ENCODE measurements around the gene INSR.
"Not testable (repeated sequence)": the region's sequence is repeated elsewhere in the genome, so short reads cannot be mapped to it uniquely, and the experiment has no call there.

Gene INSR

DNA sequence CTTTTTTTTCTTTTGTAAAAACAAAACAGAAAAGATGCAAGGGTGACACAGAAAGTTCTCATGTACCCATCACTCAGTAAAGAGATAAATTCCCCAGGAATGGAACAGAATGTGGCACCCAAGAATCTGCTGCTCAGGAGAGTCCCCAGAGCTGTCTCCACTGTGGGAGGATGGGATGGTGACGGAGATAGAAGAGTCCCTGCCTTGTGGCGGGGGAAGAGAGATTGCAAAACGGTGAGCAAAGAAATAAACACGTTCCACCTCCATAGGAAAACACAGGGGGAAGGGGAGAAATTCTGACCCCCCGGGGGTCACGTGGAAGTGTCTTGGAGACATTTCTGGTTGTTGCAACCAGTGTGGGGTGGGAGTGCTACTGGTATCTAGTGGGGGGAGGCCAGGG, 76.4 kb downstream of the INSR start:
- no peak for DNase-seq

DNA sequence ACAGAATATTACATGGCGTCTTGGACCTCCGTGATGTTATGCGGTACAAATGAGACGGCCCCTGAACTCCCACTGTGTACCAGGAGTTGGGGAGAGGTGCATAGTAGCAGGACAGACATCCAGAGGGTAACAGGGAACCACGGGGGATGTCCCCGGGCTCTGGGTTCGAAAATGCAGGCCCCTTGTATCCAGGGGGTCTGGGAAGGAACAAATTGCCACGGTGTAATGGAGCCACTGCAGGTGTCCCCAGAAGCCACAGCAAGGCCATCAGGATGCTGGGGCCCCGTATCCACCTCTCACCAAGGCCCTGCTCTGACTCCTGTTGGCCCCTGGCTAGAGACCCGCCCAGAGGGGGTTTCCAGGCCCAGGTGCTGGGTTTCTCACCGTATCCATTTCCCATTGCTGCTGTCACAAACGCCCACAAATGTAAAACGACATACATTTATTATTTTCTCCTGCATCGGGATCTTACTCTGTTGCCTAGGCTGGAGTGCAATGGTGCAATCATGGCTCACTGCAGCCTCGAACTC, 77.8 kb downstream of the INSR start:
- DNase-seq: peak; percentile 43 to 52

GRCh38 chr19:7215176-7215575, 79.0 kb downstream of the INSR start:
- DNase-seq: no peak

DNA sequence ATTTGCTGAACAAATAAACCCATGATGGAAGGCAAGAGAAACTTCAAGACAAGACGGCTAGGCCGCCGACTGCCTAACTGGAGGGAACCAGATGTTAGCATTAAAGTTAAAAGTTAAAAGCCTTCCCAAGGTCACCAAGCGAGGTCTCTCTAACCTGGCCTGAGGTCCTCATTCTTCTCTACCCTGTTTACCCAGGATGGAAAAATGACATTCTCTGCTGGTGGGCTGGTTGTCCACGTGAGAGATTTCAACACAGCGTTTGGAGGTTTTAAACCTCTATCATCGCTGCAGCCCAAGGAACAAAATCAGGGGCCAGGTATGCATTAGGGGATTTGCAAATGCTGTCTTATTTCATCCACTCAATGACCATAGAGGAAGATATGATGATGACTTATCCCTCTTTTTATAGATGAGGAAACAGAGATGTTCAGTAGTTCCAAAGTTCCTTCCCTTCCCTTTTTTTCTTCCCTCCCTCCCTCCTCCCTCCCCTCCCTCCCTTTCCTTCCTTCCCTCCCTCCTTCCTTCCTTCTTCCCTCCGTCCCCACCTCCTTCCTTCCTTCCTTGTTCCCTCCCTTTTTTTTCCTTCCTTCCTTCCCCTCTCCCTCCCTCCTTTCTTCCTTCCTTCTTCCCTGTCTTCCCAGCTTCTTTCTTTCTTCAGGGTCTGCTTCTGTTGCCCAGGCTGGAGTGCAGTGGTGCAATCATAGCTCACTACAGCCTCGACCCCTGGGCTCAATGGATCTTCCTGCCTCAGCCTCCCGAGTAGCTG, 79.7 kb downstream of the INSR start:
- DNase-seq: no peak

DNA sequence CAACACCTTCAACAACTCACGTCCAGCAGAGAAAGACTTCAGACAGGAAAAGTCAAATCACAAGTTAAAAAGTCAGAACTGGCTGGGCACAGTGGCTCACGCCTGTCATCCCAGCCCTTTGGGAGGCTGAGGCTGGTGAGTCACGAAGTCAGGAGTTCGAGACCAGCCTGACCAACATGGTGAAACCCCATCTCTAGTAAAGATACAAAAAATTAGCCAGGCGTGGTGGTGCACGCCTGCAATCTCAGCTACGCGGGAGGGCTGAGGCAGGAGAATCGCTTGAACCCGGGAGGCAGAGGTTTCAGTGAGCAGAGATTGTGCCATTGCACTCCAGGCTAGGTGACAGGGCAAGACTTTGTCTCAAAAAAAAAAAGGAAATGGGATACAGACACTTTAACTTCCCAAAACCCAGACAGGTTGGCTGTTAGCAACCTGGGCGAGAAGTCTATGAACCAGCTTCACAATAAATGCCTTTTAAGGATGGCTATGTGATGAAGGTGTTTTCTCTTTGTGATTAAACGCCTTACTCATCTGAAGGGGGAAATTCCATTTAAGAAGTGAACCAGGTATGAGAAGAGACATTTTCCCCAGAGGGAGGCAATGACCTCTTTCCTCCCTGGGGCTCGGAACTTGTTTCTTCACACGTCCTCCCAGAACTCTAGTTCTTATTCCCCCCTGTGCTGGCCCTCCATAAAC, 80.4 kb downstream of the INSR start:
- peak in 1 of 2 experiments; percentile 26 for DNase-seq

GRCh38 chr19:7211191-7211951, 82.8 kb downstream of the INSR start:
- no peak for DNase-seq

- no peak for DNase-seq
Observed at GRCh38 chr19:7210359-7210758, 83.9 kb downstream of the INSR start.

- DNase-seq: peak; percentile 24 to 26
Observed at GRCh38 chr19:7209597-7210325, 84.5 kb downstream of the INSR start.

DNA sequence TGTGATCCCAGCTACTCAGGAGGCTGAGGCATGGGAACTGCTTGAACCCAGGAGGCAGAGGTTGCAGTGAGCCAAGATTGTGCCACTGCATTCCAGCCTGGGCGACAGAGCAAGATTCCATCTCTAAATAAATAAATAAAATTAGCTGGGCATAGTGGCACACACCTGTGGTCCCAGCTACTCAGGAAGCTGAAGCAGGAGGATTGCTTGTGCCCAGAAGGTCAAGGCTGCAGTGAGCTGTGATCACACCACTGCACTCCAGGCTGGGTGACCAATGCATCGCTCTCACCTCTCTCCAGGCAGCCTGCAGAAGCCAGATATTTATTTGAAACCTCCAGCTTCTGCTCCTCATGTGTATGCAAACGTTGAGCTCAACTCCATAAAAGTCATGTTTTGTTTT, 85.2 kb downstream of the INSR start:
- DNase-seq: not testable (repeated sequence)

DNA sequence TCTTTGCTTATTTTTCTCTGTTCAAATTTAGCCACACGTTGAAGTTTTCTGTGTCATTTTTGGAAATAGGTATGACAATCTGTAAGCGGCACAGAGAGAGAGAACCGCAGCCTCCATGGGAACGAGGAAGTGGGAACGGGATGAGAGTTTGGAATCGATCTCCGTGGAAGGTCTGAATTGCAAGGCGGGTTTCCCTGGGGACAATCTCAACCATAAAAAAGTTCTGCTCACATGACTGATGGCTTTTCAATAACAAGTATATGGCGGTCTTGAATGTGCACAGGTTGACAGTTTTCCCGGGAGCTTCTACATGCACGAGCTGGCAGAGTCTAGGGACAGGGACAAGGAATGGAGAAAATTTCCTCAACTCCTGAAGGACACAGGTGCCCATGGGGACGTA, 90.9 kb downstream of the INSR start:
- DNase-seq: no peak

DNA sequence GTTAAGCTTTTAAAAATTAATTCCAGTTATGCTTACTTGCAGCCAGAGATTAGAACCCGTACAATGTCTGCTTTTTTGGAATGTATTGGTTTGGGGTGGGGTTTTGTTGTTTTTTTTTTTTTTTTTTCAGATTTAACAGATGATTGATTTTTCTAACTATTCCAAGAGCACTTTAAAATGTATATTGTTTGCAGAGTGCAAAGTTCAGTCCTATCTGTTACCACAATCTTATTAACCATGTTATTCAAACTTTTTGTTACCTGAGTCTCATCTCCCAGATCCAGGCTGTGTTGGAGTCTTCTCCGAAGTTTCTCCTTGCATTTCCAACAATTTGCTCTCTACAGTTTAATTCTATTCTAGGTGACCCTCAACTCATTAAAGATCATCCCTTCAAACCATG, 91.3 kb downstream of the INSR start:
- no peak for DNase-seq

DNA sequence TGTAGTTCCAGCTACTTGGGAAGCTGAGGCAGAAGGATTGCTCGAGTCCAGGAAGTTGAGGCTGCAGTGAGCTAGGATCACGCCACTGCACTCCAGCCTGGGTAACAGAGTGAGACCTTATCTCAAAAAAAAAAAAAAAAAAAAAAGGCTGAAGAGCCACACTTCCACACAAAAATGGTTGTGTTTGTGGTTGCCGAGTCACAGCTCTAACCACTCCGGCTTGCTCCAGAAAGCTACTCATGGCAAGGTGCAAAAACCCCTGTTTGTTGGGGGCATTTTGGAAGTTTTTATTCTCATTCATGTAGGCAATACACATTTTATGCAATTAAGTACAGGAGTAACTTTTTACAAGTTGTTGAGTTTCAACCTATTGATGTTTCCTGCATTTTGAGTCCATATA, 93.5 kb downstream of the INSR start:
- no peak for DNase-seq

DNA sequence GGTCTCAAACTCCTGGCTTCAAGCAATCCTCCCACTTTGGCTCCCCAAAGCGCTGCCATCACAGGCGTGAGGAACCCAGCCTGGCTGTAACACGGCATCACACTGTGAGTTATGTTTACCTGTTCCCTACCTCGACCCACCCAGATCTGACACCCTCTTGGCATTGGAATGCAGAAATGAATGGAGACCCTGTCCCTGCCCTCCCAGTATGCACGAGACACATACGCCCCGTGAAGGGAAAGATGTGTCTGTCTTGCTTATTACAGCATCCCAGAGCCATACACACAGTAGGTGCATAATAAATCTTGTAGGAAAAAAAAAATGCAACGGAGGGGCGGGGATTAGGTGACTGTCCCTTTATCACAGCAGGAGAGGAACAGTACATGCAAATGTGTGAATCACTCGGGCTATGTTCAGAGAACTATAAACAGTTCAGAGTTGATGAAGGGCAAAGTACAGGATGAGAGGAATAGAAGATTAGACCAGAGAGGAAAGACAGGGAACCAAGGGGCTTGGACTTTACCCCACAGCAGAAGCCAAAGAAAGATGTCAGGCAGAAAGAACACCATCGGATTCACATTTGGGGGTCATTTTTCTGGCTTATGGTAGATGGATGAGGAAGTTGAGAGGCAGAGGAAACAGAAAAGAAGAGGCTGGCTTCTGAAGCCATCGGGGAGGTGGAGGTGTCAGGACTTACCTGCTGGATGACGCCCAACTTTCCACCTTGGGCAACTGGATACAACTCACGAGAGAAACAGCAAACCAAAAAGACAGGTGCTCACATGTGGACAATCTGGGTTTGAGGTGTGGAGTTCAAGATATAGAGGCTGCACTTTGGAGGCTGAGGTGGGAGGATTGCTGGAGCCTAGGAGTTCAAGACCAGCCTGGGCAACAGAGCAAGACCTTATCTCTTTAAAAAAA, 94.3 kb downstream of the INSR start:
- no peak for DNase-seq

DNA sequence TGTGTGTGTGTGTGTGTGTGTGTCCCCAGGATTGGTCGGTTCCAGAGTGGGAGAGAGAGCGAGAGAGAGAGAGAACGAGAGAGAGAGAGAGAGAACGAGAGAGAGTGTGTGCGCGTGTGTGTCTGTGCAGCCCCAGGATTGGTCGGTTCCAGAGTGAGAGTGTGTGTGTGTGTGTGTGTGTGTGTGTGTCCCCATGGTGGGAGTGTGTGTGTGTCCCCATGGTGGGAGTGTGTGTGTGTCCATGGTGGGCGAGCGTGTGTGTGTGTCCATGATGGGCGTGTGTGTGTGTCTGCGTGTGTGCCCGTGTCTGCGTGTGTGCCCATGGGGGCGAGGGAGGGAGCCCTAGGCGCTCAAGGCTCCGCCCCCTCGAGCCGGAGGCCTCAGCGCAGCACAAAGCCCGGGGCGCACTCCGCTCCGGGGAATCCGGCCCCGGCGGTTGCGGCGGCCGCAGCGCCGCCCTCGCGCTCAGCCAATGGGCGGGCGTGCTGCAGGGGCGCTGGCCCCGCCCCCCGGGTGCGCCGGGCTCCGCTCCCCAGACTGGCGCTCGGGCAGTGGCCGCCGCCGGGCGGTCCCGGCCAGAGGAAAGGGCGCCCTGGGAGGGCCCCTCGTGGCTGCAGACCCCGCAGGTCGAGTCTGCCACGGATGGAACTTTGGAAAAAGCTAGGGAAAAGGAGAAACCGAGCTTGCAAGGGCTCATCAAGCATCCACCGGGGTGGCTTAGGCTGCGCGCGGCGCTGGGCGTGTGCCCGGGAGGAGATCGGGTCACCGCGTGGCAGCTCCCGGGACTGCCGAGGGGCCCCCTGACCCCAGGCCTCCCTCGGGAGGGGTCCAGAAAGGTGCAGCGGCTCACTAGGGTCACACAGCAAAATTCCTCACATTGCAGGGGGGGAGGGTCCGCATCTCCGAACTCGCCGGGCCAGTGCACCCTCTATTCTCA, 96.2 kb downstream of the INSR start:
- DNase-seq: peak; percentile 86 to 88

DNA sequence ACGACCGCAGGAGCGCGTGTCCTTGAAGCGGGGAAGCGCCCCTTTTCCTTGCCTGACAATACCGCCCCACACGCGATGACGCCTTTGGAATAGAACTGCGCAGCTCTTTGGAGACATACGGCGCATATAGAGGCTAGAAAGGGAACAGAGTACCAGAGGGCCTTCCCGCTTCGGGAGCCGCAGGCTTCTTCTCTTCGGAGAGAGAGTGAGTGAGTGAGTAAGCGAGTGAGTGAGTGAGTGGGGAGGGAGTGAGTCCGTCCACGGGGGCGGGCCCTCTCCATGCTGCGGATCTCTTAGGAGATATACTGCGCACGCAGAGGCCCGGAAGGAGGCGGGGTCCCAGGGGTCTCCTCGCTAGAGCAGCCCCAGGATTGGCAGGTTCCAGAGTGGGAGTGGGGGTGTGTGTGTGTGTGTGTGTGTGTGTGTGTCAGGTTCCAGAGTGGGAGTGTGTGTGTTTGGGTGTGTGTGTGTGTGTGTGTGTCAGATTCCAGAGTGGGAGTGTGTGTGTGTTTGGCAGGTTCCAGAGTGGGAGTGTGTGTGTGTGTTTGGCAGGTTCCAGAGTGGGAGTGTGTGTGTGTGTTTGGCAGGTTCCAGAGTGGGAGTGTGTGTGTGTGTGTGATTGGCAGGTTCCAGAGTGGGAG, 97.0 kb downstream of the INSR start:
- peak; percentile 92 to 94 for DNase-seq

GRCh38 chr19:7196763-7197118, 97.5 kb downstream of the INSR start:
- no peak for DNase-seq

GRCh38 chr19:7195046-7195445, 99.2 kb downstream of the INSR start:
- DNase-seq: no peak

DNA sequence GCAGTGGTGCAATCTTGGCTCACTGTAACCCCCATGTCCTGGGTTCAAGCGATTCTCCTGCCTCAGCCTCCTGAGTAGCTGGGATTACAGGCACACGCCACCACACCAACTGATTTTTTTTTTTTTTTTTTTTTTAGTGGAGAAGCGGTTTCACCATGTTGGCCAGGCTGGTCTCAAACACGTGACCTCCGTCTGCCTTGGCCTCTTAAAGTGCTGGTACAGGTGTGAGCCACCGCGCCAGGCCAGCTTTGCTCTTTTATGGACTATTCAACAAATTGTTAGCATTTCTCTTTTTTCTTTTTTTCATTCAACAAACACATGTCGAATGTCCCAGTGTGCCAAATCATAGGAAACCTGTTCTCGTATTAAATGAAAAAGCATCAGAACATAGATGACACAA, 99.6 kb downstream of the INSR start:
- DNase-seq: no peak

DNA sequence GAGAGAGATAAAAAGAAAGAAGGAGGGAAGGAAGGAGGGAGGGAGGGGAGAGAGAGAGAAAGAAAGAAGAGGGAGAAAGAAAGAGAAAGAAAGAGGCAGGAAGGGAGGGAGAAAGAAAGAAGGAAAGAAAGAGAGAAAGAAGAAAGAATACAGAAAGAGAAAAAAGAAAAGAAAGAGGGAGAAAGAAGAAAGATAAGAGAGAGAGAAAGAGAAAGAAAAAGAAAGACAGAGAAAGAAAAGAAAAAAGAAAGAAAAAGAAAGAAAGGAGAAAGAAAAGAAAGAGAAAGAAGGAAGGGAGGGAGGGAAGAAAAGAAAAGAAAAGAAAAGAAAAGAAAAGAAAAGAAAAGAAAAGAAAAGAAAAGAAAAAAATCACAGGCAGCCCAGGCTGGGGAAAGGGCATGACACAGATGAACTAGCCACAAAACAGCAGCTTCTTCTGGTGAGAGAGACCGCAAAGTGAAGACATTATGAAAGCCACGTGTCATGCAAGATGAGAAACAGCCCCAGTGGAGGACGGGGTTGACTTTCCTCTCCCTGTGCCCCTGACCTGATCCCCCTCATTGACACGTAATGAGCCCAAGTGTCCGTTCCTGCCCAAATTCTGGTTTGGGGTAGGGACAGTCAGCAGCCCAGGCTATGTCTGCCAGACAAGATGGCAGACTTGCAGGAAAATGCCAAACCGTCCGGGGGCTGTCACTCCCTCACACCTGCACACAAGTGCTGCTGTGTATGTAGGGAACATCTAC, 102.1 kb downstream of the INSR start:
- DNase-seq: peak; percentile 39 to 48

All from activated CD4-positive, alpha-beta T cell treated with anti-CD3 and anti-CD28 coated beads, Interleukin-2, amount 50 U/mL, for 48 hours (primary cell).